Mesenteric fat pad (tissue), 1 donor: ENCODE data around the gene CRLF1. TPM values are rescaled to one million over a fixed set of nuclear protein-coding genes. Genes with fewer than 3 reads are reported as not detected.

Experiments used
- DNase-seq: peaks from one replicate; pipeline ENCODE4 v3.0.0-alpha.2; 2020; ENCODE audit warnings: low spot score
- total RNA-seq: library from RNA; stranded (reverse); fragmentation: NEBNext Ultra II Directional; extraction: Animal tissue kit (Norgen Biotek cat#: 25700); gene quantifications from one replicate; pipeline ENCODE4 v1.2.1, GENCODE V29; 2021
- donor health status: DM: yes; HTN: yes; CAD: no.

Gene CRLF1
- total RNA-seq, 1 donor from 2014 or later: 30.7 TPM

GRCh38 chr19:18636969-18637629, 30.5 kb upstream of the CRLF1 start, which contains the start of gene KLHL26:
KLHL26 (plus strand) TSS chr19:18637028; CDS start chr19:18637055, 27 bp downstream.
- no peak for DNase-seq

- DNase-seq: peak; percentile 99
Measured at GRCh38 chr19:18636183-18636968, 29.8 kb upstream of the CRLF1 start.

- no peak for DNase-seq
Measured at GRCh38 chr19:18635831-18636182, 29.2 kb upstream of the CRLF1 start.

- no peak for DNase-seq
Measured at GRCh38 chr19:18634612-18635297, 28.2 kb upstream of the CRLF1 start.

- no peak for DNase-seq
Measured at GRCh38 chr19:18633321-18633720, 26.7 kb upstream of the CRLF1 start.

- DNase-seq: no peak
Measured at GRCh38 chr19:18629166-18630088, 22.8 kb upstream of the CRLF1 start.

GRCh38 chr19:18626906-18627305, 20.3 kb upstream of the CRLF1 start:
- DNase-seq: no peak

- no peak for DNase-seq
Measured at GRCh38 chr19:18620902-18621301, 14.3 kb upstream of the CRLF1 start.

- no peak for DNase-seq
Measured at GRCh38 chr19:18620311-18620710, 13.7 kb upstream of the CRLF1 start.

- no peak for DNase-seq
Measured at GRCh38 chr19:18618236-18618635, 11.6 kb upstream of the CRLF1 start.

GRCh38 chr19:18617562-18617961, 11.0 kb upstream of the CRLF1 start:
- DNase-seq: no peak

GRCh38 chr19:18616023-18616422, 9.4 kb upstream of the CRLF1 start:
- DNase-seq: no peak

- DNase-seq: no peak
Measured at GRCh38 chr19:18613589-18614234, 7.1 kb upstream of the CRLF1 start.

- no peak for DNase-seq
Measured at GRCh38 chr19:18612772-18613588, 6.4 kb upstream of the CRLF1 start, which contains the start of gene TMEM59L. TMEM59L (plus strand) TSS chr19:18612870; CDS start chr19:18612959, 89 bp downstream.

GRCh38 chr19:18612051-18612771, 5.6 kb upstream of the CRLF1 start:
- DNase-seq: no peak

GRCh38 chr19:18611327-18612050, 4.9 kb upstream of the CRLF1 start:
- DNase-seq: no peak

GRCh38 chr19:18610556-18611326, 4.1 kb upstream of the CRLF1 start:
- DNase-seq: no peak

GRCh38 chr19:18610245-18610555, 3.6 kb upstream of the CRLF1 start:
- DNase-seq: no peak
